Testis (tissue), 2 donors: ENCODE measurements around the gene GNB4.

Experiments used
- POLR2A ChIP-seq: fragments of 450-650 bp; IDR thresholded peaks from one replicate; pipeline ENCODE4 v1.6.1; 2017; ENCODE audit warnings: antibody characterized with exemption, mild to moderate bottlenecking, moderate library complexity
- TF ChIP-seq, protein P1 (sequence below), 3 experiments: fragments of 450-650 bp in 2 of 3; fragments of 200-600 bp in 1 of 3; sonication (generic) in 1 of 3; IDR thresholded peaks; one replicate each; pipeline ENCODE4 v1.5.1; 2016 to 2019; ENCODE audit warnings: antibody characterized with exemption in 3 of 3, mild to moderate bottlenecking in 2 of 3, moderate library complexity in 1 of 3

DNA sequence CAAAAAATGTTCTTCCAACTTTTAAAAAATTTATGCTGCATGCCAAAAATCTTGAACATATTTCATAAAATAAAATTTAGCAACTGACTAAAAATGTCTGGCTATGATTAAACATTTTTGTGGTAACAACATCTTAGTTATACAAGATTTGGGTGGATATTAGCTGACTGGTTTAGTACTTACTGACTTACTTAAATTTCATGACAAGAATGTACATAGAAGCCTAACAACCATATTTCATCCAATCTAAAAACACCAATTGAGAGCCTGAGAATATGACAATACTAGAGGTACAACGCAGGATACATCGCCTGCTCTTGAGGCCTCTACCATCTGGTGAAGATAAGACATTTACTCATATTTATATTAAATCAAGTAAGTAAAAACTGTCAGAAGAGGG lies 34.6 kb downstream of the GNB4 start:
- no peak for TF ChIP-seq POLR2A
- TF ChIP-seq, protein P1, sequence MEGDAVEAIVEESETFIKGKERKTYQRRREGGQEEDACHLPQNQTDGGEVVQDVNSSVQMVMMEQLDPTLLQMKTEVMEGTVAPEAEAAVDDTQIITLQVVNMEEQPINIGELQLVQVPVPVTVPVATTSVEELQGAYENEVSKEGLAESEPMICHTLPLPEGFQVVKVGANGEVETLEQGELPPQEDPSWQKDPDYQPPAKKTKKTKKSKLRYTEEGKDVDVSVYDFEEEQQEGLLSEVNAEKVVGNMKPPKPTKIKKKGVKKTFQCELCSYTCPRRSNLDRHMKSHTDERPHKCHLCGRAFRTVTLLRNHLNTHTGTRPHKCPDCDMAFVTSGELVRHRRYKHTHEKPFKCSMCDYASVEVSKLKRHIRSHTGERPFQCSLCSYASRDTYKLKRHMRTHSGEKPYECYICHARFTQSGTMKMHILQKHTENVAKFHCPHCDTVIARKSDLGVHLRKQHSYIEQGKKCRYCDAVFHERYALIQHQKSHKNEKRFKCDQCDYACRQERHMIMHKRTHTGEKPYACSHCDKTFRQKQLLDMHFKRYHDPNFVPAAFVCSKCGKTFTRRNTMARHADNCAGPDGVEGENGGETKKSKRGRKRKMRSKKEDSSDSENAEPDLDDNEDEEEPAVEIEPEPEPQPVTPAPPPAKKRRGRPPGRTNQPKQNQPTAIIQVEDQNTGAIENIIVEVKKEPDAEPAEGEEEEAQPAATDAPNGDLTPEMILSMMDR (IDR thresholded peaks at IDR 0.05): no peak
